HepG2 (cell line): ENCODE measurements around the gene AANAT. TPM values are rescaled to one million over a fixed set of nuclear protein-coding genes. Genes with fewer than 3 reads are reported as not detected.

ENCODE experiments used
- AKNA ChIP-seq: sonication (generic); formaldehyde crosslinking; IDR thresholded peaks from 2 replicates; pipeline ENCODE4 v1.4.0; 2020; ENCODE audit warnings: missing genetic modification reagents, borderline replicate concordance
- BORCS8-MEF2B ChIP-seq: sonication (generic); formaldehyde crosslinking; IDR thresholded peaks from 2 replicates; pipeline ENCODE4 v1.8.0; 2022; ENCODE audit warnings: mild to moderate bottlenecking, missing genetic modification reagents
- E2F5 ChIP-seq: sonication (generic); formaldehyde crosslinking; conservative IDR thresholded peaks from 2 replicates; pipeline ENCODE4 v1.4.0; 2020; ENCODE audit warnings: missing genetic modification reagents
- EED ChIP-seq: sonication (generic); formaldehyde crosslinking; IDR thresholded peaks from 2 replicates; pipeline ENCODE4 v1.5.0; 2020; ENCODE audit warnings: mild to moderate bottlenecking, missing genetic modification reagents
- RFXAP ChIP-seq: sonication (generic); formaldehyde crosslinking; IDR thresholded peaks from 2 replicates; pipeline ENCODE4 v1.4.0; 2020; ENCODE audit warnings: missing genetic modification reagents, borderline replicate concordance
- STAT5B ChIP-seq: sonication (generic); formaldehyde crosslinking; IDR thresholded peaks from 2 replicates; pipeline ENCODE4 v1.4.0; 2020; ENCODE audit warnings: missing genetic modification reagents
- TBX2 ChIP-seq: sonication (generic); formaldehyde crosslinking; IDR thresholded peaks from 2 replicates; pipeline ENCODE4 v1.5.0; 2020; ENCODE audit warnings: missing genetic modification reagents, mild to moderate bottlenecking, borderline replicate concordance
- ZBTB10 ChIP-seq: sonication (generic); formaldehyde crosslinking; IDR thresholded peaks from 2 replicates; pipeline ENCODE4 v1.4.0; 2020; ENCODE audit warnings: missing genetic modification reagents, borderline replicate concordance
- ZIK1 ChIP-seq: sonication (generic); formaldehyde crosslinking; IDR thresholded peaks from 2 replicates; pipeline ENCODE4 v1.5.0; 2020; ENCODE audit warnings: mild to moderate bottlenecking, low read depth, missing genetic modification reagents, borderline replicate concordance
- ZNF230 ChIP-seq: sonication (generic); formaldehyde crosslinking; IDR thresholded peaks from 2 replicates; pipeline ENCODE4 v1.4.0; 2020; ENCODE audit warnings: mild to moderate bottlenecking, missing genetic modification reagents
- ZNF513 ChIP-seq: sonication (generic); formaldehyde crosslinking; conservative IDR thresholded peaks from 2 replicates; pipeline ENCODE4 v1.5.0; 2020; ENCODE audit warnings: missing genetic modification reagents
- ZNF746 ChIP-seq: sonication (generic); formaldehyde crosslinking; IDR thresholded peaks from 2 replicates; pipeline ENCODE4 v1.8.0; 2022; ENCODE audit warnings: mild to moderate bottlenecking, missing genetic modification reagents
- polyA plus RNA-seq, 8 experiments: library from polyadenylated mRNA; depleted of rRNA in 3 of 8; stranded (reverse) in 7 of 8; unstranded in 1 of 8; fragments of >200 nt; fragmentation: Illumina TruSeq in 4 of 8; extraction: Trizol in 4 of 8; gene quantifications; 2 replicates each; pipeline versions ENCODE4 v1.2.1 to v1.2.3, GENCODE V29; 2011 to 2016; ENCODE audit warnings: low read depth in 4 of 8, missing spikeins in 1 of 8, mixed read lengths in 1 of 8; ENCODE audit not compliant: insufficient read depth in 1 of 8
- total RNA-seq, 5 experiments: library from RNA; depleted of rRNA; stranded (reverse); fragments of >200 nt; fragmentation: Illumina TruSeq; extraction: Trizol; gene quantifications; 2 replicates each; pipeline ENCODE4 v1.2.3, GENCODE V29; 2016; ENCODE audit warnings: low read depth in 1 of 5
- TF ChIP-seq, protein P1 (sequence below): IDR thresholded peaks from 2 replicates; pipeline ENCODE4 v1.4.0; 2020; ENCODE audit warnings: mild to moderate bottlenecking, missing genetic modification reagents

Gene AANAT
- total and polyA plus RNA-seq, 2 of the 13 experiments (the other 11 are each of a cell fraction or from before 2014, with no cell fraction given): 0.07 TPM; not detected in 1

- TF ChIP-seq, protein P1, sequence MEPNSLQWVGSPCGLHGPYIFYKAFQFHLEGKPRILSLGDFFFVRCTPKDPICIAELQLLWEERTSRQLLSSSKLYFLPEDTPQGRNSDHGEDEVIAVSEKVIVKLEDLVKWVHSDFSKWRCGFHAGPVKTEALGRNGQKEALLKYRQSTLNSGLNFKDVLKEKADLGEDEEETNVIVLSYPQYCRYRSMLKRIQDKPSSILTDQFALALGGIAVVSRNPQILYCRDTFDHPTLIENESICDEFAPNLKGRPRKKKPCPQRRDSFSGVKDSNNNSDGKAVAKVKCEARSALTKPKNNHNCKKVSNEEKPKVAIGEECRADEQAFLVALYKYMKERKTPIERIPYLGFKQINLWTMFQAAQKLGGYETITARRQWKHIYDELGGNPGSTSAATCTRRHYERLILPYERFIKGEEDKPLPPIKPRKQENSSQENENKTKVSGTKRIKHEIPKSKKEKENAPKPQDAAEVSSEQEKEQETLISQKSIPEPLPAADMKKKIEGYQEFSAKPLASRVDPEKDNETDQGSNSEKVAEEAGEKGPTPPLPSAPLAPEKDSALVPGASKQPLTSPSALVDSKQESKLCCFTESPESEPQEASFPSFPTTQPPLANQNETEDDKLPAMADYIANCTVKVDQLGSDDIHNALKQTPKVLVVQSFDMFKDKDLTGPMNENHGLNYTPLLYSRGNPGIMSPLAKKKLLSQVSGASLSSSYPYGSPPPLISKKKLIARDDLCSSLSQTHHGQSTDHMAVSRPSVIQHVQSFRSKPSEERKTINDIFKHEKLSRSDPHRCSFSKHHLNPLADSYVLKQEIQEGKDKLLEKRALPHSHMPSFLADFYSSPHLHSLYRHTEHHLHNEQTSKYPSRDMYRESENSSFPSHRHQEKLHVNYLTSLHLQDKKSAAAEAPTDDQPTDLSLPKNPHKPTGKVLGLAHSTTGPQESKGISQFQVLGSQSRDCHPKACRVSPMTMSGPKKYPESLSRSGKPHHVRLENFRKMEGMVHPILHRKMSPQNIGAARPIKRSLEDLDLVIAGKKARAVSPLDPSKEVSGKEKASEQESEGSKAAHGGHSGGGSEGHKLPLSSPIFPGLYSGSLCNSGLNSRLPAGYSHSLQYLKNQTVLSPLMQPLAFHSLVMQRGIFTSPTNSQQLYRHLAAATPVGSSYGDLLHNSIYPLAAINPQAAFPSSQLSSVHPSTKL: peak; percentile 19; the same call in 1 of the 2 replicates
- TF ChIP-seq RFXAP (CRISPR knock-in tag) (no peak), E2F5 (no peak; the same call in 1 of the 2 replicates), ZNF513 (CRISPR knock-in tag) (no peak), STAT5B (no peak), BORCS8-MEF2B (CRISPR knock-in tag) (0 out of 2 replicates have a peak, but pooled peaks have one; percentile 15), TBX2 (CRISPR knock-in tag) (no peak; the same call in 1 of the 2 replicates), ZNF746 (no peak), EED (CRISPR knock-in tag) (peak; percentile 57; the same call in 1 of the 2 replicates), ZNF230 (0 out of 2 replicates have a peak, but pooled peaks have one; percentile 77), ZIK1 (peak; percentile 68; the same call in 1 of the 2 replicates), ZBTB10 (no peak), AKNA (CRISPR knock-in tag) (no peak)
Measured at GRCh38 chr17:76501018-76501826, 33.8 kb downstream of the AANAT start, which contains the start of gene RHBDF2 (continued).
